CD1c-positive myeloid dendritic cell (primary cell): ENCODE results near the gene IL11.
A peak's percentile ranks its signal among the peaks of the same experiment; 100 is the strongest.

ENCODE experiments used
- DNase-seq: peaks from one replicate; pipeline ENCODE4 v3.0.0-alpha.2; 2016; ENCODE audit errors: extremely low spot score

Gene IL11

DNA sequence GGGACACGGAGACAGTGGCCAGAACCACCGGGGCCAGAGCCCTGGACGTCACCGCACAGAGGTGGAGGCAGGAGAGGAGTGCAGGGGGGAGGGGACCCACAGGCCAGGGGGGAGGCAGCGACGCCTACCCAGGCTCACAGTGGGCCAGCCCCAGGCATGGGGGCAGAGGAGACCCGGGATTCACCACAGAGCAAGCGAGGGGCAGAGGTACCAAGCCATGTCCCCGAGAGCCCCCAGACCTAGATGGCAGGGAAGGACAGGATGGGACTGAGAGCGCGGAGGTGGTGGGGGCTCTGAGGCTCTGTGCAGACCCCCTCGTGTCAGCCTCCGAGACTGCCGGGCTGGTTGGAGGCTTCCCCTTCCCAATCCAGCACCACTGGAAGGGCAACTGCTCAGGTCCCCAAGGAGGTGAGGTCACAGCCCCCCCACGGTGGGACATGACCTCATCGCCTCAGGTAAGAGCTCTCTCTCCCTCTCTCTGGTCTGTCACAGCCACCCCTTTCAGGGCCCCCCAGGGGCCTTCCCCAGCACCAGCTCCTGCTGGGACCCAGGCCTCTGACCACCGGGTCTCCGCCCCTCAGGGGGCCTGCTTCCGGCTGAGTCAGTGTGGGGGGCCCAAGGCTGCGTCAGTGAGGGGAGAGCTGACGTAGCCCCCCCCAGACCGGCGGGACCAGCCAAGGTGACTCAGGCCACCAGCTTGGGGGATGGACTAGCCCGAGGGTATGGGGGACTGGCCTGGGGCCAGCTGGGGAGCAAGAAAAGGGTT lies 2.2 kb upstream of the IL11 start:
- no peak for DNase-seq

DNA sequence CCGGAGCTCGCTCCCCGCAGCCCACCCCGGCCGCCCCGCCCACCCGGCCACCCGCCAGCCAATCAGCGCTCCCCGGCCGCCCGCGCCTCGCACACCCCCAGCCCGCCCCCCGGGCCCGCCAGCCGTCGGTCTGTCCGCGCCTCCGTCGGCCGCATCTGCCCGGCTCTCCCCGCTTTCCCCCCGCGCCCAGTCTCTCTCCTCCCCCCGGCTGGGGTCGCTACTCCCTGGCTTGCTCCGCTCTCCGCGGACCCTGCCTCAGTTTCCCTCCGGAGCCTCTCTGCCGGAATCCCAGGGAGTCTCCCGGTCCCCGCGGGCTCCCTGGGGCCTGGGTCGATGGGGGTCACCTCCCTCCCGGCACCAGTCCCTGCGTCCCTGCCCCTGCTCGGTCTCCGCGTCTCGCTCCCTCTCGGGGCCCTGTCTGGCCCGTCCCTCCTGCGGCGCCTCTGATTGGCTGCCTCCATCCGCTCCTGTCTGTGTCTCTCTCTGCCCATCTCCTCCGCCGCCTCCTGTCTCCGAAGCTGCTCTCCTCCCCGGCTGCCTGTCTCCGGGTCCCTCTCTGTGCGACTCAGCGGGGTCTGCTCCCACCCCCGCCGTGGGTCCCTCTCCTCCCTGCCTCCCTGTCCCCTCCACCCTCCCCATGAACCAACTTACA lies 484 bp downstream of the IL11 start:
- no peak for DNase-seq

DNA sequence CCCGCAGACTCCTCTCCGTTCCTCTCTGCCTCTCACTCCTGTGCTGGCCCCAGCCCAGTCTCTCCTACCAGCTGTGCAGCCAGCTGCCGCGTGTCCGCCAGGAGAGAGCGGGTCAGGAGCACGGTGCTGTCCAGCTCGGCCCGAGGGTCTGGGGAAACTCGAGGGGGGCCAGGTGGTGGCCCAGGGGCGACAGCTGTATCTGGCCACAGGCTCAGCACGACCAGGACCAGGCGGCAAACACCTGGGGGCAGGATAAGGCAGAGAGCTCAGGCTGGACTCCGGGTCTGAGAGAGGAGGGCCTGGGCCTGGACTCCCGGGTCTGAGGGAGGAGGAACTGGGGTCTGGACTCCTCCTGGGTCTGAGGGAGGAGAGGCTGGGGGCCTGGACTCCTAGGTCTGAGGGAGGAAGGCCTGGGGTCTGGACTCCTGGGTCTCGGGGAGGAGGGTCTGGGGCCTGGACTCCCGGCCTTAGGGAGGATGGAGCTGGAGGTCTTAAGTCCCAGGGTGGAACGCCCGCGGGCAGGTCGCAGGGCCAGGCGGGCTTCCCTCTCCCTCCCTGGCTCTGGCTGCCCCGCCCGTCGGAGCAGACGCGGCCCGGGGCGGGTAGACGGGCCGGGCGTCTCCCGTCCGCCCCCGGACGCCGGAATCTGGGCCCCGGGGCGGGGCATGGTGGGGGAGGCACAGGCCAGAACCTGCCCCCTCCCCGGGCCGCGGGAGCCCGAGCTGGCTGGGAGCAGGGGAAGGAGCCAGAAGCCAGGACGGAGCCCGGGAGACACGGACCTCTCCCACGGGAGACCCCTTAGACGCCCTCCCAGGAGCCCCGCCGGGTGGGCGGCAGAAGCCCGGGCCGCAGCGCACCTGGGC lies 1.3 kb downstream of the IL11 start:
- DNase-seq, result peak; percentile 72

DNA sequence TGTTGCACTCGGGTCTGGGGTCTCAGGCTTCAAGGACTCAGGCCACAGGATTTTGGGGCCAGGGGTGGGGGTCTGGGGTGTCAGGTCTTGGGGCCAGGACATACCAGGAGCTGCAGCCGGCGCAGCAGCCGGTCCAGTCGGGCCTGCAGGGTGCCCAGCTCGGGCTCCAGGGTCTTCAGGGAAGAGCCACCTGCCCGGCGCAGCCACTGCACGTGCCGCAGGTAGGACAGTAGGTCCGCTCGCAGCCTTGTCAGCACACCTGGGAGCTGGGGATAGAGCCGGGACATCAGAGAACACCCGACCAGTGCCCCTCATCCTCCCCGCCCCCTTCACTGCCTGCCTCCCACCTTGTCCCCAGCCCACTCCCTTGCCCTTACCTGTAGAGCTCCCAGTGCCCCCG lies 2.2 kb downstream of the IL11 start:
- no peak for DNase-seq

DNA sequence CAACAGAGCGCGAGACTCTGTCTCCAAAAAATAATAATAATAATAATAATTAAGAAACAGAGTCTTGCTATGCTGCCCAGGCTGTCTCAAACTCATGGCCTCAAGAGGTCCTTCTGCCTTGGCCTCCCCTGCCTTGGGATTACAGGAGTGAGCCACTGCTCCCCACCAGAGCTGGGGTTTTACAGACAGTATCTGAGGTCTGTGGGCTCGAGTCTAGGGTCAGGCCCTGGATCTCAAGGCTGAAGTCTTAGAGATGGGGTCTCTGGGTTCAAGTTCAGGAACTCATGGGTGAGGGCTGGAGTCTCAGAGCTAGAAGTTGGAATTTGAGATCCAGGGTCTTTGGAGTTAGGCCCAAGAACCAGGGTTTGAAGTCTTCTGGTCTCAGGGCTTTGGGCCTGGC lies 3.5 kb downstream of the IL11 start:
- DNase-seq, result no peak

DNA sequence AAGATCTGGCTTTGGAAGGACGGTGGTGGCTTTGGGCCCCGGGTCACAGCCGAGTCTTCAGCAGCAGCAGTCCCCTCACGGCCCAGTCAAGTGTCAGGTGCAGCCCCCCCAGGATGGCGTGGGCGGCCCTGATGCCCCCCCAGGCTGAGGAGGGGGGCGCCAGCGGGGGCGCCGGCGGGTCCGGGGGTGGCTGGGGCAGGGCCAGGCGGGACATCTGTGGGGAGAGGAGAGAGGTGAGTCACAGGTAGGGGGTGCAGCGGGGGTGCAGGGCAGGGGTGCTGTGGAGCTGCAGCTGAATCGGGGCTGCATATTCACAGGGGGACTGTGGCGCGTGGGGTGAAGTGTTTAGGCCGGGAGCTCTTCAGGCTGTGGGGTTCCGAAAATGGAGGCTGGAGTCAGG lies 4.3 kb downstream of the IL11 start:
- no peak for DNase-seq

DNA sequence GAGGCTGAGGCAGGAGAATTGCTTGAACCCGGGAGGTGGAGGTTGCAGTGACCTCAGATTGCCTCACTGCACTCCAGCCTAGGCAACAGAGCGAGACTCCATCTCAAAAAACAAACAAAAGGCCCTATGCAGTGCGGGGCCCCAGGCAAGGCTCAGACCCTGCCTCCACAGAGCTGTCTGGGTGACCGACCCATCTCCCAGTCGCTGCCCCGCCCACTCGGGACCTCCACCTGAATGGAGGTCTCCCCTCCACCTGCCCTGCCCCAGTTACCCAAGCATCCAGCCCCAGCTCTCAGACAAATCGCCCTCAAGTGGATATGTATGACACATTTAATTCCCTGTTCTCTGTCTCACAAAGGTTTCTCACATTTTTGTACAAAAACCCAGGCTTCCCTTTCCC lies 5.0 kb downstream of the IL11 start:
- DNase-seq, result no peak

DNA sequence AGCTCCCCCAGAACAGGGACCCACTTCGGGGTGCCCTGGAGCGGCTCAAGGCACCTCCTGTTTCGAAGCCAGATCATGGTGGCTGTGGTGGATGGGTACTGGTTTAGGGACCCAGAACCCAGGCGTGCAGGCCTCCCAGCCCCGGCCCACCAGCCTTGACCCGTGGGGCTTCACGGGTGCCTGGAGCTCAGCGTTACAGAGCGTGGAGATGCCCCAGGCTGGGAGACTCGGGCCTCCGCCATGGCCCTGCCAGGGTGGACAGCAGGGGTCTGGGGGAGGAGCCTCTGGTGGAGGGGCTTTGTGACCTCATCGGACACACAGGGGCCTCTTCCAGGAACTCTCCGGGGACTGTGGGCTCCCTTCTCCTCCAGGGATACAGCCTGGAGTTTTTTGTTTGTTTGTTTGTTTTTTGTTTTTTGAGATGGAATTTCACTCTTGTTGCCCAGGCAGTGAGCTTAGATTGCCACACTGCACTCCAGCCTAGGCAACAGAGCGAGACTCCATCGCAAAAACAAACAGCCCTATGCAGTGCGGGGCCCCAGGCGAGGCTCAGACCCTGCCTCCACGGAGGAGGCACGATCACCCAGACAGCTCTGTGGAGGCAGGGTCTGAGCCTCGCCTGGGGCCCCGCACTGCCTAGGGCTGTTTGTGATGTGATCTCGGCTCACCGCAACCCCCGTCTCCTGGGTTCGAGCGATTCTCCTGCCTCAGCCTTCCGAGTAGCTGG lies 7.1 kb downstream of the IL11 start, which contains the start of gene GARIN5B:
Gene GARIN5B, minus strand, starts transcription at position 271 of the 727 bp plus-strand sequence. Its CDS starts 194 bp downstream, at position 77.
- no peak for DNase-seq

DNA sequence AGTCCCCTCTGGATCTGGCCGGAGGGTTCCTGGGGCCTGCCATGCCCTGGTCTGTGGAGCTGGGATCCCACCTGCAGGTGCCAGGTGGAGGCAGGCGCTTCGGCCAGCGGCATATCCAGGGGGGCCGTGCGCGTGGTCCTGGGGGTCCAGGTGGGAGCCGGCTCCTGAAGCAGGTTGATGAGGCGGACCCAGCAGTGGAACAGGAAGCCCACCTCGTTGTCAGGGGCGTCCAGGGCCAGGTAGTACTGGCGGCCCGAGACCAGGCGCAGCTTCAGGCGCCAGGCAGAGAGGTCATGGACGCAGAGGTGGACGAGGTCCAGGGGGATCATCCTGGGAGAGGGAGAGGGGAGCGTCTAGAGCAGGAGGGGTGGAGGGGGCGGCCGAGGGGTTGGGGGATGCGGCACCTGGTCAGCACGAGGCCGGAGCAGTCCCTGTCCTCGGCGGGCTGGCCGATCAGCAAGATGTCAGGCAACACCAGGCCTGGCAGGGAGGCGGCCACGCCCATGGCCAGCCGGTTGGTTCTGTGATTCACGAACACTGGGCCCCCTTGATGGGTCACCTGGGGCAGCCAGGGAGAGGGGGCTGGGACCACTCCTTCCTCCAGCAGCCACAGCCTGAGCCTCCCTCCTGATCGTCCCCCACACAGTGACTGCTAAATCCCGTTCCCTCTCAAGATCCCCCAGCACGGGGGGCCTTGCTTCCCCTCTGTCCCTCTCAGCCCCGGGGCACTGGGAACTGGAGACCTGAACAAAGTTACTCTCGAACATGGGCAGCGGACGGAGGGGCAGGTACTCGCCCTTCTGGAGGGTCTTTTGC lies 7.9 kb downstream of the IL11 start:
- DNase-seq, result no peak

DNA sequence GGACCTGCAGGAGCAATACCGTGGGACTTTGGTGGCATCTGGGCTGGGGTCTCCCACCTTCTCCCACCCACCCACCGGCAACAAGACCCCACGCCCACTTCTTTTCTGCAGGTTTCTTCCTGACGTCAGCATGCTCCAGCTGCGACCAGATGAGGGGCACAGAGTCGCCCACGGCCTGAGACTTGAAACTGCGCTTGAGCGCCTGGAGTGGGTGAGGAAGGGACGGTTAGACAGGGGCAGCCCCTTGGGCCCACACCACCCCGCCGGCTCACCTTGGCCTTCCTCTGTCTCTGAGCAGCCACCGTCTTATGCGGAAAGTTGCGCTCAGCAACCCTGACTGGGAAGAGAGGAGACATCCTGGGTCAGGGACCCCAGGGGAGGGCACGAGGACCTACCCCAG lies 9.4 kb downstream of the IL11 start:
- DNase-seq, result no peak

DNA sequence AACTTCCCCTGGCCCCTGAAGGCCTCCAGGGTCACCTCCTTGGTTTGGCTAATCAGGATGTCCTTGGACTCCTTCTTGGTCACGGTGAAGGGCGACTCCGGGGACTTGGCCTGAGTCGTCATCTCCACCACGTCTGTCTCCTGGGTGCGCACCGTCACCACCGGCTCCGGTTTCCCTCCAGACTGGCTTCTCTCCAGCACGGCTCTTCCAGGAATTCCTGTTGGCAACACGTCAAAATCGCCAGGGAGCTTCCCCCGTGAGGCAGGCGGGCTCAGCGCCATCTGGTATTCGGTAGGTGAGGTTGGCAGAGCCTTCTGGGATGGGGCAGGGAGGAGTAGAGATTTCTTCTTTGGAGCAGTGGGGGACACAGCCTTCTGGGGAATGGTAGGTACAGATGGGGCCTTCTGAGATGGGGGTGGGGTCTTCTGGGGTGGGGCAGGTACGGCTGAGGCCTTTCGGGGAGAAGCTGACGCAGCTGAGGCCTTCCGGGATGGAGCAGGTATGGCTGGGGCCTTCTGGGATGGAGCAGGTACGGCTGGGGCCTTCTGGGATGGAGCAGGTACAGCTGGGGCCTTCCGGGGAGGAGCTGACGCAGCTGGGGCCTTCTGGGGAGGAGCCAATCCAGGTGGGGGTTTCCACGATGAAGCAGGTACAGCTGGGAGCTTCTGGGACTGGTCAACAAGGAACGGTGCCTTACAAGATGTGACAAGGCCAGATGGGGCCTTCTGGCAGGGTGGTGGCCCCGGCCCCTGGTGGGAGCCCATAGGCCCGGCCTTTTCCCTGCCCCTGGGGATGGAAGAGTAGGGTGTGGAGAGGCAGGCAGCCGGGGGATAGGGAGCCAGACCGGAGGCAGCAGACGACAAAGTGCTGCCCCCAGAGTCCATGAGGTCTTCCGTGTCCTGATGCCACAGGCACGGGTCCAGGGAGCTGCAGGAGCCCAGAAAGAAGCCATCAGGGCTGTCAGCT lies 11.0 kb downstream of the IL11 start:
- DNase-seq, result no peak

DNA sequence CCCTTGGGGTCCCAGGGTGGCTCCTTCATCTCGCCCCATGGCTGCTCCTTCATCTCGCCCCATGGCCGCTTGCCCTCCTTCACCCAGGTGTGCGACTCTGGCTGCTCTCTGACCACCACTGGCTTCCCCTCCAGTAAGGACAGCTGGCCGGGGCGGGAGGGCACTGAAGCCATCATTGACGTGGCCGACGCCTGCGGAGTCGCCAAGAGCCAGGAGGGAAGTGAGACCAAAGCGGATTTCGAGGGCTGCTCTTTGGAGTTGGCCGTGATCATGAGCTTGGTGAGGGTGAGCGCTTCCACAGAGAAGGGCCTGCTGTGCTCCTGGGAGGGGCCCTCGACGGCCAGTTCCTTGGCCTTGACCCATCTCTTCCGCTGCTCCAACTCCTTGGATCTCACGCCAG lies 11.8 kb downstream of the IL11 start:
- DNase-seq, result no peak

DNA sequence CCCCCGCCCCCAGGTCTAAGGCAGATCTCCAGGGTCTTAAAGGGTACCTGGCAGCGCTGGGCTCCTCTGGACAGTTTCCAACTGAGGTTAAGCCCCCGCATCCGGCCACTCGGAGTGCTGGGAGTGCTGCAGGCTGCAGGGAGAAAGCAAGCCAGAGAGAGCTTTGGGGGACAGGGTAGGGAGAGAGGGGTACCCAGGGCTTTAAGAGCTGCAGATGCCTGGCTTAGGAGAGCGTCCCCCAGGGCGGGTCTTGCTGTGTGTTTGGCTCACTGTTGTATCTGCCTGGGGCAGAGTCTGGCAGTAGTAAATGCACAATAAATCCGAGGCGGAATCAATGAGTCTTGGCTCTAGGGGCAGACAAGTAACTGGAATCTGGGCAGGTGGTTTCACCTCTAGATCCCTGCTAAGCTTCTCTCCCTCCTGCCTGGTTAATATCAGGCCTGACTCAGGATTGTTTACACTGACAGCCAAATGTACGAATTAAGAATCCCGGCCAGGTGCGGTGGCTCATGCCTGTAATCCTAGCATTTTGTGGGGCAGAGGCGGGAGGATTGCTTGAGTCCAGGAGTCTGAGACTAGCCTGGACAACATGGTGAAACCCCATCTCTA lies 14.9 kb downstream of the IL11 start:
- no peak for DNase-seq

DNA sequence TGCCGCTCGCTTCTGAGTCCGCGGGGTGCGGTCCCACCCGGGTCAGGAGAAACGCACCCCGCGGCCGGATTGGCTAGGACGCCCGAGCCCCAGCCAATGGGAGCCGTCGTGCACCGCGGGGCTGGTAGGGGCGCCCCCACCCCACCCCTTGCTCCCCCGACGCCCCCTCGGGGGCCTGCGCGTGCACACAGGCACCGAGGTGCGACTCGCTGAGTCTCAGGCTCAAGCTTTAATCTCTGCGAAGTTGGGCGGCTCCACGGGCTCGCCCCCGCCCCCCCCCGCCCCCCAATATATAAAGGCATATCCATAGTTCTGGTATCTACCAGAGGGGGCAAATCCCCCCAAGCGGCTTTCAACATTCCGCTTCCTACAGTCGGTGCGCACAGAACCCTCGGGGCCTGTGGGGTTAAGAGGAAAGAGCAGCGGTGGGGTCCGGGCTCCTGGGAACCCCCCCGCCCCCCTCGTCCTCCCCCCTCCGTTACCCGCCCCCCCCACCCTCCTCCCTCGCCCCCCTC lies 15.5 kb downstream of the IL11 start, which contains the start of gene COX6B2:
Gene COX6B2, minus strand, starts transcription at position 22 of the 515 bp plus-strand sequence. CDS start 198 bp downstream, outside the sequence.
- no peak for DNase-seq

DNA sequence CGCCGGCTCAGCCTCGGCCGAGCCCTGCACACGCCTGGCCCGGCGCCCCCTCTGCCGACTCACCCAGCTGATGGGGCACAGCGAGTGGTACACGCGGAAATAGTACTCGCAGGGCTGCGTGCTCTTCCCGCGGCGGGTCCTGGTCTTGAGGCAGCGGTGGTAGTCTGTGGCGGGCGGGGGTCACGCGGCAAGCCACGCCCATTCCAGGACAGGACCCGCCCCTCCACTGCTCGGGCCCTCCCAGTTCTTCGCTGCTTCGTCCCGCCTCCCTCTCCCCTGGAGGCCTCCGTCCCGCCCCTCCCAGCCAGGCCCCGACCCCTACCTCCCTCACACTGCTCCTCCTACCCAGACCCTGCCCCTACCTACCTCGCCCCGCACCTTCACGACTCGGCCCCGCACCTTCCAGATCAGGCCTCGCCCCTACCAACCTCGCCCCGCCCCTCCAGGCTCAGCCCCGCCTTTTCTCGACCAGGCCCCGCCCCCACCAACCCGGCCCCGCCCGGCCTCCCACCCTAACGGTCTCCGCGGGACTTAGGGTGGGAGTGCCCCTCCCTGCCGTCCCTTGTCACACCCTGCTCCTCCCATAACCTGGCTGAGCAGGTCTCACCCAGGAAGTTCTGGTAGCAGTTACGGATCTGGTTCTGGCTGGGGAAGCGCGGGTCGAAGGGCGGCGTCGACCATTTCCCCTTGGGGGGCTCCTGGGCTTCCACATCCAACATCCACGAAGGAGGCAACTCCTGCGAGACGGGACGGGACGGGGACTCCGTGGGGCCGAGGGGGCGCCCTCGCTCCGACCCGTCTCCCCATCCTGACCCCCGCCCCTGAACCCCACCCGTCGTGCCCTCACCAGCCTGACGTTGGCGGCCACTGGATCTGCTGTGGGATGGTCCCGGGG lies 16.2 kb downstream of the IL11 start:
- DNase-seq, result peak; percentile 76

DNA sequence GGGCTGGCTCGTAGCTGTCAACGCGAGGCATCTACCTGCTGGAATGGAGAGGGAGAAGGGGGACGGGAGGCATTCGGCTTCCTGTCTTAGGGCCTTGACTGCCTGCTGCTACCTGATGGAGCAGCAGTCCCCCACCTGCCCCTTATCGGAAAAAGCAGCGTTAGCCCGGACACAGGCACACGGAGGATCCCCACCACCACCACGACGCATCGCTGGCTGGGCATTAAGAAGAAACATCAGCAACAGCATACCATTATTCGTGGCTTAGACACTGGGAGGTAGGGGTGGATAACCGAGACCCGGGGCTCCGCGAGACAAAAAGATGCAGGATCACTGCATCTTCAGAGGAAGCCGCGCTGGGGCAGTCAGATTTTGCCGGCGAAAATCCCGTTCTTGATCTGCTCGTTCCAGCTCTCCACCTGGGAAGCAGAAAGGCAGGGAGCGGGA lies 16.9 kb downstream of the IL11 start:
- no peak for DNase-seq

DNA sequence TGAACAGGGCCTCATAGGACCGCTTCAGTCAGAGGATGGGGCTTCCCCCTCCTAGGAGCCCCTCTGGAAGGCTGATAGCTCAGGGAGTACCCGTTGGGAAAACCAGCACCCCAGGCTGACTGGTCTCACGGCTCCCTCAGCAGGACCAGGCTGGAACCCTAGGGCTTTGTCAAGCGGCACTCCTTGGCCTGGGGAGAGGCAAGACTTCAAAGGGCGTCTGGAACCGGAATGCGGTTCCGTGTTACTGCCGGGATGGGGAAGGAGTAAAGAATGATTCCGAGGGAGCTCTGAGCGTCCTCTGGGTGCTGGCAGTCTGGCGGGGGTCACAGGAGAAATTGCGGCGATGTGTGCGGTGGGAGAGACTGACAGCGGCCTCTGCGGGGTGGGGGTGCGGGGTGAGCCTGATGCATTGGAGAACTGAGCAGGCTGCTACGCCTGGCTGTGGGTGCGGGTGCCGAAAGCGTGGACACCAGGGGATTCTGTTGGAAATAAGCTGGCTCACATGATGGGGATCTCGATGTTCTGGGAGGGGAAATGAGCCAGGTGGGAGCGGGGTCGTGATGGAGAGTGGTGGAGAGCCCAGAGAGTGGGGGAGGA lies 17.6 kb downstream of the IL11 start:
- no peak for DNase-seq
